GM21423 (cell line): Measurements from ENCODE around the gene B4GALT5.

Experiments used
- ATAC-seq: cut with Tn5 transposase; IDR thresholded peaks from one replicate; pipeline ENCODE4 v1.9.1; 2021; ENCODE audit warnings: mild to moderate bottlenecking, moderate library complexity; ENCODE audit not compliant: unreplicated experiment

B4GALT5 gene

GRCh38 chr20:49701916-49702315 lies 11.8 kb downstream of the B4GALT5 start:
- no peak for ATAC-seq

- no peak for ATAC-seq
Observed at GRCh38 chr20:49701241-49701790, 12.4 kb downstream of the B4GALT5 start.

- ATAC-seq = no peak
Observed at GRCh38 chr20:49700411-49701185, 13.1 kb downstream of the B4GALT5 start.

GRCh38 chr20:49699200-49699992 lies 14.3 kb downstream of the B4GALT5 start:
- ATAC-seq = peak; percentile 71

- ATAC-seq = no peak
Observed at GRCh38 chr20:49698477-49698876, 15.2 kb downstream of the B4GALT5 start.

GRCh38 chr20:49697071-49697470 lies 16.6 kb downstream of the B4GALT5 start:
- ATAC-seq = no peak

GRCh38 chr20:49696594-49696993 lies 17.1 kb downstream of the B4GALT5 start:
- ATAC-seq = no peak

- ATAC-seq = no peak
Observed at GRCh38 chr20:49695830-49696229, 17.8 kb downstream of the B4GALT5 start.

- no peak for ATAC-seq
Observed at GRCh38 chr20:49694450-49695071, 19.1 kb downstream of the B4GALT5 start.

GRCh38 chr20:49693435-49694171 lies 20.1 kb downstream of the B4GALT5 start:
- no peak for ATAC-seq

GRCh38 chr20:49692941-49693340 lies 20.7 kb downstream of the B4GALT5 start:
- no peak for ATAC-seq

GRCh38 chr20:49691818-49692568 lies 21.7 kb downstream of the B4GALT5 start:
- no peak for ATAC-seq

- no peak for ATAC-seq
Observed at GRCh38 chr20:49690899-49691620, 22.6 kb downstream of the B4GALT5 start.

- peak; percentile 53 for ATAC-seq
Observed at GRCh38 chr20:49687595-49688567, 25.8 kb downstream of the B4GALT5 start.

- ATAC-seq = no peak
Observed at GRCh38 chr20:49685809-49686208, 27.9 kb downstream of the B4GALT5 start.

GRCh38 chr20:49685161-49685601 lies 28.5 kb downstream of the B4GALT5 start:
- ATAC-seq = no peak

GRCh38 chr20:49684335-49684997 lies 29.2 kb downstream of the B4GALT5 start:
- no peak for ATAC-seq

GRCh38 chr20:49682798-49683197 lies 30.9 kb downstream of the B4GALT5 start:
- ATAC-seq = no peak
